PC-9 (cell line): ENCODE data around the gene SORBS1. TPM values are rescaled to one million over a fixed set of nuclear protein-coding genes. Genes with fewer than 3 reads are reported as not detected.

ENCODE experiments used
- BruUV-seq: library from RNA; stranded (reverse); fragments of 400-500 nt; replicated peaks from 2 replicates; lab custom pipeline; 2021; lab: Mats Ljungman, UMichigan
- CTCF ChIA-PET: fragments of 300-600 bp; sonication (Branson Sonifier 250); formaldehyde crosslinking; loops from one replicate; lab custom pipeline; 2022; ENCODE audit warnings: antibody characterized with exemption; lab: Charles Lee
- POLR2A ChIA-PET: fragments of 300-600 bp; sonication (Branson Sonifier 250); formaldehyde crosslinking; loops from one replicate; lab custom pipeline; 2022; ENCODE audit warnings: antibody characterized with exemption; ENCODE audit not compliant: unreplicated experiment; lab: Charles Lee
- DNase-seq, 2 experiments: peaks; one replicate each; pipeline versions ENCODE4 v3.0.0 to v3.0.0-alpha.2; 2015 to 2022; ENCODE audit warnings: mixed read lengths in 1 of 2
- H2AFZ ChIP-seq: fragments of 200-600 bp; sonication (generic); 2 replicates; pipeline ENCODE4 v1.8.1; 2017; ENCODE audit warnings: antibody characterized with exemption
- H3F3A ChIP-seq: fragments of 200-600 bp; sonication (generic); 2 replicates; pipeline ENCODE4 v1.8.1; 2017; ENCODE audit warnings: antibody characterized with exemption, mild to moderate bottlenecking, low read depth; ENCODE audit not compliant: insufficient read depth
- H3K27ac ChIP-seq: fragments of 200-600 bp; sonication (generic); 2 replicates; pipeline ENCODE4 v1.6.1; 2016; ENCODE audit warnings: mixed run types
- H3K27me3 ChIP-seq: fragments of 200-600 bp; sonication (generic); 2 replicates; pipeline ENCODE4 v1.6.1; 2016; ENCODE audit warnings: low read depth, mixed run types; ENCODE audit not compliant: insufficient read depth
- H3K36me3 ChIP-seq: fragments of 200-600 bp; sonication (generic); 2 replicates; pipeline ENCODE4 v1.6.1; 2016; ENCODE audit warnings: low read depth, mixed run types
- H3K4me1 ChIP-seq: fragments of 200-600 bp; sonication (generic); replicated peaks from 2 replicates; pipeline ENCODE4 v1.6.1; 2016; ENCODE audit warnings: mixed run types; ENCODE audit not compliant: insufficient read depth
- H3K4me2 ChIP-seq: fragments of 200-600 bp; sonication (generic); 2 replicates; pipeline ENCODE4 v1.6.1; 2017; ENCODE audit warnings: mixed run types
- H3K4me3 ChIP-seq: fragments of 200-600 bp; sonication (generic); 2 replicates; pipeline ENCODE4 v1.6.1; 2016; ENCODE audit warnings: mixed run types
- H3K79me2 ChIP-seq: fragments of 200-600 bp; sonication (generic); 2 replicates; pipeline ENCODE4 v1.6.1; 2017; ENCODE audit warnings: low read depth, mixed run types
- H3K9me2 ChIP-seq: fragments of 200-600 bp; sonication (generic); 2 replicates; pipeline ENCODE4 v1.8.1; 2017; ENCODE audit warnings: mild to moderate bottlenecking; ENCODE audit not compliant: insufficient read depth
- H3K9me3 ChIP-seq: fragments of 200-600 bp; sonication (generic); 2 replicates; pipeline ENCODE4 v1.8.1; 2016; ENCODE audit warnings: low read depth; ENCODE audit not compliant: insufficient read depth
- H4K20me1 ChIP-seq: fragments of 200-600 bp; sonication (generic); 2 replicates; pipeline ENCODE4 v1.8.1; 2017; ENCODE audit not compliant: insufficient read depth
- EZH2 ChIP-seq: fragments of 200-600 bp; sonication (generic); IDR thresholded peaks from 2 replicates; pipeline ENCODE4 v1.8.0; 2017; ENCODE audit warnings: antibody characterized with exemption, low read depth
- intact Hi-C: fragments of 100-400 bp; cut with micrococcal nuclease; formaldehyde crosslinking; loops from one replicate; pipeline ENCODE4 v1.10.0; 2022; ENCODE audit not compliant: unreplicated experiment
- total RNA-seq: library from RNA; stranded (reverse); gene quantifications from 2 replicates; pipeline ENCODE4 v1.2.3, GENCODE V29; 2021
- TF ChIP-seq, protein P1 (sequence below): fragments of 200-600 bp; sonication (generic); conservative IDR thresholded peaks from 2 replicates; pipeline ENCODE4 v1.6.1; 2017; ENCODE audit warnings: mixed run types, antibody characterized with exemption, mild to moderate bottlenecking, moderate library complexity

The SORBS1 gene
- total RNA-seq, 1 experiment from 2014 or later = 5.0 TPM

DNA sequence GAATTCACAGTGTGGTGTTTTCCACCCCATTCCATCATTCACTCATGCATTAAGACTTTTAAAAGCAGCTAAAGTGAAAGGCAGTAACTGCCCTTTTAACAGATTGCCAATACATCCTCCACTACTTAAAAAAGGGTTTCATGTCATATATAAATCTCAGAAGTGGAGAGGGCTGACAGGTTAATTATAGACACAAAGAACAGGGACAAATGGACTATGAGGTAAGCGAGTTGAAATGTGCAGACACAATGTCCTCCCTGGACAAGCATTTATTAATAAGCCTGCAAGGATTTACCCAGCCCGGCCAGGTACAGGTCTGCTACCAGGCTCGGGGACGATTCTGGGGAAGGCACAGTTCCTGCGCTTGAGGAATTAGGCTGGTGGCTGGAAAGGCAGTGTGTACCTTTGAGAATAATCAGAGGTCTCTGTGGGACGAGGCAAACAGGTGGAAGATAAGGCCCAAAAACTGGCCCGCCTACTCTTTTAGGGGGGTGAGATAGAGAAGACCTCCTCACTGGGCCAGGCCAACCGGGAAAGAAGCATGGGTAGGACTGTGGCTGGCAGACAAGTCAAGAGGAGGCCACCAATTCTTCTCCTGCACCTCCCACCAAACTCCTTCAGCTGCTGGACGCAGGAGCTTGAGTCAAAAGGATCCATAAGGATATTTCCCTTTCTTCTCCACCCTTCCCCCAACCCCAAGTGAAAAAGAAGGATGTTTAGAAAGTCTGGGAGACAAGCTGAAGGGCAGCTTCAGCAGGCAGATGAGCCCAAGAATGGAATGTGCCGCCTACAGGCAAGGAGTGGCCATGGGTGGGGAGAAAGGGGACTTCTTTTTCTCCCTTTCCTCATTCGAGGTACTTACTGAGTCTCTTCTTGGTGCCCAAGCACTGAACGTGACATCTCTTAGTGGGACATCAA lies 271.9 kb downstream of the SORBS1 start:
- Histone ChIP-seq H4K20me1 (no peaks in the 10 kb centered on the region), H3K36me3 (no peaks in the 10 kb centered on the region), H3F3A (no peaks in the 10 kb centered on the region; the same call in 1 of the 2 replicates), H3K4me3 (peak overlapping the region; percentile 59), H3K4me2 (peak overlapping the region; percentile 77), H2AFZ (0 out of 2 replicates have a peak overlapping the region, but pooled peaks have one; percentile 82), H3K79me2 (peaks cover 64% of the 10 kb centered on the region), H3K27ac (peak overlapping the region; percentile 0; the same call in 1 of the 2 replicates), H3K27me3 (no peaks in the 10 kb centered on the region), H3K9me3 (no peaks in the 10 kb centered on the region), H3K4me1 (peaks cover 31% of the 10 kb centered on the region), H3K9me2 (no peaks in the 10 kb centered on the region)
- ChIA-PET CTCF (interaction anchor here (0.6 kb wide), 1 partner anchor 22 kb away, joined by 3 read pairs; no protein-coding TSS in a partner anchor), POLR2A (interaction anchor here (0.6 to 0.7 kb wide), 6 partner anchors 11 to 101 kb away, joined by 3 to 7 read pairs (median 4); no protein-coding TSS in a partner anchor)
- DNase-seq = peak; percentile 47 to 60
- intact Hi-C loops = loop anchor here (2.0 kb wide), 1 partner anchor 24 kb away; no protein-coding TSS in a partner anchor
- TF ChIP-seq, protein P1, sequence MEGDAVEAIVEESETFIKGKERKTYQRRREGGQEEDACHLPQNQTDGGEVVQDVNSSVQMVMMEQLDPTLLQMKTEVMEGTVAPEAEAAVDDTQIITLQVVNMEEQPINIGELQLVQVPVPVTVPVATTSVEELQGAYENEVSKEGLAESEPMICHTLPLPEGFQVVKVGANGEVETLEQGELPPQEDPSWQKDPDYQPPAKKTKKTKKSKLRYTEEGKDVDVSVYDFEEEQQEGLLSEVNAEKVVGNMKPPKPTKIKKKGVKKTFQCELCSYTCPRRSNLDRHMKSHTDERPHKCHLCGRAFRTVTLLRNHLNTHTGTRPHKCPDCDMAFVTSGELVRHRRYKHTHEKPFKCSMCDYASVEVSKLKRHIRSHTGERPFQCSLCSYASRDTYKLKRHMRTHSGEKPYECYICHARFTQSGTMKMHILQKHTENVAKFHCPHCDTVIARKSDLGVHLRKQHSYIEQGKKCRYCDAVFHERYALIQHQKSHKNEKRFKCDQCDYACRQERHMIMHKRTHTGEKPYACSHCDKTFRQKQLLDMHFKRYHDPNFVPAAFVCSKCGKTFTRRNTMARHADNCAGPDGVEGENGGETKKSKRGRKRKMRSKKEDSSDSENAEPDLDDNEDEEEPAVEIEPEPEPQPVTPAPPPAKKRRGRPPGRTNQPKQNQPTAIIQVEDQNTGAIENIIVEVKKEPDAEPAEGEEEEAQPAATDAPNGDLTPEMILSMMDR = no peak; the same call in 1 of the 2 replicates
- no peak for TF ChIP-seq EZH2
- TSS peak; percentile 42 for BruUV-seq

DNA sequence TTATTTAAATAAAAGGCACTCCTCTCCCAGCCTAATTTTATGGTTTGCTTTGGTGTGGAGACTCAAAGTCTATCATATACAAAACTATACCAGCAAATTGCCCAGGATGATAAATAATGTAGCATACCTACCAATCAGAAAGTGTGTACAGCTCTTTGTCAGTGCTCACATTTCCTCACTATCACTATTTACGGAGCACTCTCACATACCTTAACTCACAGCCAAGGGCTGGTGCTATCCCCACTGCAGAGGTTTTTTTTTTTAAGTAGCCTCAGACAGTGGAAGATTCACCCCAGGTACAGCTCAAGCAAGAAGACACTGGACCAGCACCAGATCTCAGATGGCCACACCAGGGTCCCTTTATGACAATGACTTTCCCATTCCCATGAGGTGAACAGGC lies 272.9 kb downstream of the SORBS1 start:
- peaks cover 68% of the 10 kb centered on the region for H3K79me2 ChIP-seq
- H3K36me3 ChIP-seq = no peaks in the 10 kb centered on the region
- peak overlapping the region; percentile 59; the same call in 1 of the 2 replicates for H3K4me3 ChIP-seq
- no peaks in the 10 kb centered on the region for H4K20me1 ChIP-seq
- intact Hi-C loops = loop anchor here (2.0 kb wide), 1 partner anchor 24 kb away; no protein-coding TSS in a partner anchor
- peak overlapping the region; percentile 77 for H3K4me2 ChIP-seq
- DNase-seq = no peak
- ChIA-PET CTCF (interaction anchor here (0.6 kb wide), 1 partner anchor 23 kb away, joined by 3 read pairs; no protein-coding TSS in a partner anchor), POLR2A (no interaction called here)
- no peaks in the 10 kb centered on the region for H3K9me3 ChIP-seq
- no TSS peak for BruUV-seq
- no peaks in the 10 kb centered on the region for H3K27me3 ChIP-seq
- H3K9me2 ChIP-seq = no peaks in the 10 kb centered on the region
- TF ChIP-seq EZH2 = no peak
- TF ChIP-seq, protein P1 = no peak
- H2AFZ ChIP-seq = no peak overlapping the region
- peaks cover 31% of the 10 kb centered on the region for H3K4me1 ChIP-seq
- no peaks in the 10 kb centered on the region; the same call in 1 of the 2 replicates for H3F3A ChIP-seq
- no peak overlapping the region for H3K27ac ChIP-seq

DNA sequence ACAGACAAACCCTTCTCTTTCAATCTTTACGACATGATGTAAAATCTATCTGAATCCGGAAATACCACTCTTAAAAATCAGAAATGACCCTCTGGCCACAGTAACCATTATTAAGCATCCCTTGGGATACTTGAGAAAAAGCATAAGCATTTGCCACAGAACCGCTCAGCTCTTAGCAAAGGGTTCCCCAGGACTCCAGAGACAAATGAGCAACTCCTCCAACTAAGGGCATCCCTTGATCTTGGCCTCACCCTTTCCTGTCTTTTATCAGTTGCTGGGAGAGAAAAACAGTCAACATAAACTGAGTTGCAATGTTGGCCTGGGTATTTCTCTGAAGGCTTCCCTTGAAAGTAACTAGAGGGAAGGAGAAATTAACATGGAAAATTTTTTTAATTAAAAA lies 273.9 kb downstream of the SORBS1 start:
- H3K79me2 ChIP-seq = peaks cover 76% of the 10 kb centered on the region
- no peaks in the 10 kb centered on the region; the same call in 1 of the 2 replicates for H3F3A ChIP-seq
- no peaks in the 10 kb centered on the region for H3K36me3 ChIP-seq
- DNase-seq = no peak
- no peak overlapping the region for H3K27ac ChIP-seq
- H3K9me3 ChIP-seq = no peaks in the 10 kb centered on the region
- no TSS peak for BruUV-seq
- ChIA-PET POLR2A (no interaction called here), CTCF (no interaction called here)
- H3K9me2 ChIP-seq = no peaks in the 10 kb centered on the region
- H3K4me2 ChIP-seq = peak overlapping the region; percentile 77; the same call in 1 of the 2 replicates
- H4K20me1 ChIP-seq = no peaks in the 10 kb centered on the region
- peaks cover 31% of the 10 kb centered on the region for H3K4me1 ChIP-seq
- TF ChIP-seq EZH2 = no peak
- intact Hi-C loops = no loop called here
- H2AFZ ChIP-seq = no peak overlapping the region
- H3K27me3 ChIP-seq = no peaks in the 10 kb centered on the region
- no peak overlapping the region for H3K4me3 ChIP-seq
